Activated naive CD8-positive, alpha-beta T cell treated with anti-CD3 and anti-CD28 coated beads for 36 hours (primary cell): Measurements from ENCODE around the gene HMCN2. TPM values are rescaled to one million over a fixed set of nuclear protein-coding genes. Genes with fewer than 3 reads are reported as not detected.

Source experiments
- DNase-seq: peaks from one replicate; pipeline ENCODE4 v3.0.0; 2021
- H3K27ac Mint-ChIP-seq: one replicate; pipeline ENCODE4 v1.8.0; 2022; ENCODE audit warnings: mild to moderate bottlenecking, moderate library complexity, mixed read lengths
- H3K27me3 Mint-ChIP-seq: one replicate; pipeline ENCODE4 v1.8.0; 2022; ENCODE audit warnings: mild to moderate bottlenecking, mixed read lengths
- H3K36me3 Mint-ChIP-seq: one replicate; pipeline ENCODE4 v1.8.0; 2021; ENCODE audit warnings: mild to moderate bottlenecking, mixed read lengths
- H3K4me1 Mint-ChIP-seq: one replicate; pipeline ENCODE4 v1.8.0; 2021; ENCODE audit warnings: mixed read lengths
- H3K4me3 Mint-ChIP-seq: one replicate; pipeline ENCODE4 v1.8.0; 2022; ENCODE audit warnings: mild to moderate bottlenecking, moderate library complexity, mixed read lengths
- H3K9me3 Mint-ChIP-seq: one replicate; pipeline ENCODE4 v1.8.0; 2022; ENCODE audit warnings: mixed read lengths
- total RNA-seq, 2 experiments: library from RNA; stranded (reverse); gene quantifications; one replicate each; pipeline ENCODE4 v1.2.3, GENCODE V29; 2021

Gene HMCN2
- total RNA-seq, 2 experiments from 2014 or later, result not detected

GRCh38 chr9:130300739-130301138 is 35.2 kb downstream of the HMCN2 start:
- no peak overlapping the region for H3K4me3 Mint-ChIP-seq
- no peak overlapping the region for H3K27ac Mint-ChIP-seq
- H3K27me3 Mint-ChIP-seq, result no peaks in the 10 kb centered on the region
- H3K9me3 Mint-ChIP-seq, result no peaks in the 10 kb centered on the region
- no peak for DNase-seq
- H3K4me1 Mint-ChIP-seq, result no peaks in the 10 kb centered on the region
- no peaks in the 10 kb centered on the region for H3K36me3 Mint-ChIP-seq

- Mint-ChIP-seq H3K4me3 (no peak overlapping the region), H3K27me3 (no peaks in the 10 kb centered on the region), H3K9me3 (no peaks in the 10 kb centered on the region), H3K4me1 (no peaks in the 10 kb centered on the region), H3K36me3 (no peaks in the 10 kb centered on the region), H3K27ac (no peak overlapping the region)
- no peak for DNase-seq
Measured at GRCh38 chr9:130301483-130302286, 36.1 kb downstream of the HMCN2 start.

DNA sequence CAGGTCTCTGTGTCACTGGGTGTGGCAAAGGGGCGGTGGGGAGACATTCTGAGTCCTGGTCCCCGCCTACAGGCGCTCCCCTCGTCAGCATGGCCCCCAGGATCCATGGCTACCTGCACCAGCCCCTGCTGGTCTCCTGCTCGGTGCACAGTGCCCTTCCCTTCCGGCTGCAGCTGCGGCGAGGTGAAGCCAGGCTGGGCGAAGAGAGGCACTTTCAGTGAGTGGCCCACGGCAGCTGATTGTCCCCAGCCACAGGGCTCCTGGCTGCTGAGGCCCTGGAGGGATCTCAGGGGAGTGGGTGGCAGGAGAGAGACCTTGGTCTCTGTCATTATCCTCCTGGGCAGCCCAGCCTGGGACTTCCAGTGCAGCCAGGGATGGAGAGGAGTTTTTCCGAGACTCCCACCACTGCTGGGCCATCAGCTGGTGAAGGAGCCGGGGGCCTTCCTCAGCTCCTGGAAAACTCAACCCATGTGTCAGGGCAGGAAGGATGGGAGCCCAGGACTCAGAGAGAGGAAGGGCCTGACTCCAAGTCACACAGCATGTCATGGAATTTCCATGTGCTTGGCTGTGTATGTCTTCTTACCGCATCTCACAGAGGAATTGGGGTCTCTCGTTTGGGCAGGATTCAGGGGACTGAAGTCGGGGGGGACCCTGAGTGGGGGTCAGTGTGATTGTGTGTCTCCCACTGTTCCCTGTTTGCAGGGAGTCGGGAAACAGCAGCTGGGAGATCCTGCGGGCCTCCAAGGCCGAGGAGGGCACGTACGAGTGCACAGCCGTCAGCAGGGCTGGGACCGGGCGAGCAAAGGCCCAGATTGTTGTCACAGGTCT is 37.4 kb downstream of the HMCN2 start:
- Mint-ChIP-seq H3K4me3 (no peak overlapping the region), H3K36me3 (no peaks in the 10 kb centered on the region), H3K27ac (no peak overlapping the region), H3K27me3 (no peaks in the 10 kb centered on the region), H3K4me1 (no peaks in the 10 kb centered on the region), H3K9me3 (no peaks in the 10 kb centered on the region)
- no peak for DNase-seq

DNA sequence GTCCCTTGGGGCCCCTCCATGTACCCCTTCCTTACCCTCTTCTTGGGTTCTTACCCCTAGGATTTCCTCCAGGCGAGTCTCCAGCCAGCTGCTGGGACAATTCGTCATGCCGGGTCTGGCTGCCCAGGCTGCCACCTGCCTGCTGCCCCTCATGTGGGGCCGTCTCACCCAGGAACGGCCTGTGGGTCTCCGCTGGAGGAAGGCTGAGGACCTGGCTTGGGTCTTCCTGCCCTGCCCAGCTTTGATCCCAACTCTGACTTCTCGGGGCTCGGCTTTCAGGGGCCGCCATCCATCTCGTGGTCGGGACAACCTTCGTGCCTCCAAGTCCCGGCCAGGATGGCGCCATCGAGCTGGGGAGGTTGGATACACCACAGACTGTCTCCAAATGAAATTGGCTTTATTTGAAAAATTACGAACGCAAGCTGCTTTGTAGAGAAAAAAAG is 38.1 kb downstream of the HMCN2 start:
- H3K4me1 Mint-ChIP-seq, result no peaks in the 10 kb centered on the region
- H3K36me3 Mint-ChIP-seq, result no peaks in the 10 kb centered on the region
- H3K9me3 Mint-ChIP-seq, result no peaks in the 10 kb centered on the region
- no peaks in the 10 kb centered on the region for H3K27me3 Mint-ChIP-seq
- no peak for DNase-seq
- no peak overlapping the region for H3K4me3 Mint-ChIP-seq
- no peak overlapping the region for H3K27ac Mint-ChIP-seq

DNA sequence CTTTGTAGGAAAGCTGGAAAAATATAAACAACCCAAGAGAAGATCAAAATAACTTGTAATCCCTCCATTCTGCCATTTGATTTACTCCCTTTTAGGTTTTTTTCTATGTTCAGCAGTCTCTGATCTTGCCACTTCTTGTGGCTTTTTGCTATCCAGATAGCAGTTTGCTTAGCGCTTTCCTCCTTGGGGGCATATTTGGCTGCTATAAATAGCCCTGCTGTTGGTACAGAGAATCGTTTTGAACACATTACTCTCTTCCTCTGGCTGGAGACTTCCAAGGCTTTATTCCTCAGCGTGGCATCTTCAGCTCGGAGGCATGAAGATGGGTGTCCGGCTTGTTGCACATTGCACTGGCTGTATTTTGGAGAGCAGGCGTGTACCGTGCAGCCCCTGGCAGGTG is 38.6 kb downstream of the HMCN2 start:
- Mint-ChIP-seq H3K4me3 (no peak overlapping the region), H3K9me3 (no peaks in the 10 kb centered on the region), H3K36me3 (no peaks in the 10 kb centered on the region), H3K4me1 (no peaks in the 10 kb centered on the region), H3K27ac (no peak overlapping the region), H3K27me3 (no peaks in the 10 kb centered on the region)
- no peak for DNase-seq

GRCh38 chr9:130304643-130305042 is 39.1 kb downstream of the HMCN2 start:
- no peak for DNase-seq
- Mint-ChIP-seq H3K4me1 (no peaks in the 10 kb centered on the region), H3K9me3 (no peaks in the 10 kb centered on the region), H3K4me3 (no peak overlapping the region), H3K27me3 (no peaks in the 10 kb centered on the region), H3K27ac (no peak overlapping the region), H3K36me3 (no peaks in the 10 kb centered on the region)

DNA sequence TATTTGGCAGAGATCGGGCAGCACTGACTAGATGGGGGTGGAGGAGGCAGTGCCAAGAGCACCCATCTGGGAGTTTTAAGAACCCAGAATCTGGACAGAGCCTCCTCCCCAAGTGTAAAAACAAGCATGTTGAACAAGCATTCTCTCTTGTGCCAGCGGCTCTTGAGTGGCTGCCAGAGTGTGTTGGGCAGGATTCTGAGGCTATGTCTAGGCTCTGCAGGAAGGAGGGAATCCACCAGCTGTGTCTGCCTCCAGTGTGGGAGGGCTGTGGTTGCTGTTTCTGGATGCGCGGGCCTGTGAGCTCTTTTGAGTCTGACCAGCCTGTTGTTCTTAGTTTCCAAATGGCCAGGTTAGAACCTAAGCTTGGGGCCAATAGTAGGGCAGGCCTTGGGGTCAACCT is 39.8 kb downstream of the HMCN2 start:
- no peak for DNase-seq
- no peak overlapping the region for H3K27ac Mint-ChIP-seq
- H3K4me1 Mint-ChIP-seq, result no peaks in the 10 kb centered on the region
- H3K27me3 Mint-ChIP-seq, result no peaks in the 10 kb centered on the region
- H3K4me3 Mint-ChIP-seq, result no peak overlapping the region
- H3K9me3 Mint-ChIP-seq, result no peaks in the 10 kb centered on the region
- no peaks in the 10 kb centered on the region for H3K36me3 Mint-ChIP-seq

- Mint-ChIP-seq H3K36me3 (no peaks in the 10 kb centered on the region), H3K4me3 (no peak overlapping the region), H3K27me3 (no peaks in the 10 kb centered on the region), H3K27ac (no peak overlapping the region), H3K4me1 (no peaks in the 10 kb centered on the region), H3K9me3 (no peaks in the 10 kb centered on the region)
- no peak for DNase-seq
Measured at GRCh38 chr9:130306823-130307666, 41.5 kb downstream of the HMCN2 start.

- DNase-seq, result no peak
- H3K9me3 Mint-ChIP-seq, result no peaks in the 10 kb centered on the region
- H3K4me1 Mint-ChIP-seq, result no peaks in the 10 kb centered on the region
- H3K27me3 Mint-ChIP-seq, result no peaks in the 10 kb centered on the region
- no peak overlapping the region for H3K4me3 Mint-ChIP-seq
- H3K36me3 Mint-ChIP-seq, result no peaks in the 10 kb centered on the region
- H3K27ac Mint-ChIP-seq, result no peak overlapping the region
Measured at GRCh38 chr9:130307667-130307943, 42.0 kb downstream of the HMCN2 start.

- no peaks in the 10 kb centered on the region for H3K9me3 Mint-ChIP-seq
- H3K36me3 Mint-ChIP-seq, result no peaks in the 10 kb centered on the region
- H3K27me3 Mint-ChIP-seq, result no peaks in the 10 kb centered on the region
- H3K4me3 Mint-ChIP-seq, result no peak overlapping the region
- no peak for DNase-seq
- H3K4me1 Mint-ChIP-seq, result no peaks in the 10 kb centered on the region
- no peak overlapping the region for H3K27ac Mint-ChIP-seq
Measured at GRCh38 chr9:130308081-130308571, 42.6 kb downstream of the HMCN2 start.

DNA sequence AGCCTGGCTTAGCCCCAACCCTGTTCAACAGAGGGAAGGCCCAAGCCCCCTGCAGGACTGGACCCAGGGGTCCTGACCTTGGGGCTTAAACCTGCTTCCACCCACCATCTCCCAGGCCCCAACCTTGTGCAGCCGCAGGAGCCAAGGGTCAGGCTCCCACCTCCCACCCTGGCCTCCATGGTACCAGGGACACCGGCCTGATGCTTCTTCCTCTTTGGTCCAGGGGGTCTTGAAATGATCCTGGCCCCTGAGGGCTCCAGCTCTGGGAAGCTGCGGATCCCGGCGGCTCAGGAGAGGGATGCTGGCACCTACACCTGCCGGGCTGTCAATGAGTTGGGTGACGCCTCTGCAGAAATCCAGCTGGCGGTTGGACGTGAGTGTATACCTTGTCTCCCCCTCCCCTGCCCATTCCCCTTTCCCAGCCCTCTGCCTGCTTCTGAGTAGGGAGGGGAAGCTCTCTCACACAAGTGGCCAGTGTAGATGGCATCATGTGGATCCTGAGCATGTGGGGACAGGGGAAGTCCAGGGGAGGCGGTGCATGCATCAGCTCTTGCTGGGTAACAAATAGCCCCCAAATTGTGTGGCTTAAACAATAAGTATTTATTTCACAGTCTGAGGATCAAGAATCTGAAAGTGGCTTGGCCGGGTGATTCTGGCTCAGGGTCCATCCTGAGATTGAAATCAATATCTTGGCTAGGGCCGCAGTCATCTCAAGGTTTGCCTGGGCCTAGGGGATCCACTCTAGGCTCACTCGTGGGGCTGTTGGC is 44.3 kb downstream of the HMCN2 start:
- Mint-ChIP-seq H3K4me3 (no peak overlapping the region), H3K27me3 (no peaks in the 10 kb centered on the region), H3K27ac (no peak overlapping the region), H3K36me3 (no peaks in the 10 kb centered on the region), H3K9me3 (no peaks in the 10 kb centered on the region), H3K4me1 (no peaks in the 10 kb centered on the region)
- DNase-seq, result no peak

DNA sequence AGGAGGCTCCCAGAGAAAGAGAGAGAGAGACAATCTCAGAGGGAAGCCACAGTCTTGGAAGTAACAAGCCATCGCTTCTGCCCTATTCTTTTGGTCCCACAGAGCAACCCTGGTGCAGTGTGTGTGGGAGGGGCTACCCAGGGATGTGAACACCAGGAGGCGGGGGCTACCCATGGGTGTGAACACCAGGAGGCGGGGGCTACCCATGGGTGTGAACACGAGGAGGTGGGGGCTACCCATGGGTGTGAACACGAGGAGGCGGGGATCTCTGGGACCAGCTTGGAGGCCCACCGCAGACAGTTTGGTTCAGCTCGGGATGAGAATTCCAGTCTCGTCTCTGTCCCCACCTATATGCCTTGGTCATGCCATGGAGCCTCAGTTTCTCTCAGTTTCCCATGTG is 44.9 kb downstream of the HMCN2 start:
- Mint-ChIP-seq H3K27ac (no peak overlapping the region), H3K27me3 (no peaks in the 10 kb centered on the region), H3K4me3 (no peak overlapping the region), H3K36me3 (no peaks in the 10 kb centered on the region), H3K9me3 (no peaks in the 10 kb centered on the region), H3K4me1 (no peaks in the 10 kb centered on the region)
- no peak for DNase-seq

GRCh38 chr9:130311003-130311402 is 45.4 kb downstream of the HMCN2 start:
- H3K9me3 Mint-ChIP-seq, result no peaks in the 10 kb centered on the region
- no peak for DNase-seq
- H3K4me3 Mint-ChIP-seq, result no peak overlapping the region
- peaks cover 3% of the 10 kb centered on the region for H3K27me3 Mint-ChIP-seq
- H3K27ac Mint-ChIP-seq, result no peak overlapping the region
- peaks cover 2% of the 10 kb centered on the region for H3K4me1 Mint-ChIP-seq
- H3K36me3 Mint-ChIP-seq, result no peaks in the 10 kb centered on the region

GRCh38 chr9:130311408-130312140 is 46.0 kb downstream of the HMCN2 start:
- Mint-ChIP-seq H3K27ac (no peak overlapping the region), H3K4me1 (peaks cover 3% of the 10 kb centered on the region), H3K36me3 (no peaks in the 10 kb centered on the region), H3K9me3 (no peaks in the 10 kb centered on the region), H3K27me3 (peaks cover 4% of the 10 kb centered on the region), H3K4me3 (no peak overlapping the region)
- DNase-seq, result no peak
